WTC11 (cell line): ENCODE results near the gene SLC49A3. TPM values are rescaled to one million over a fixed set of nuclear protein-coding genes. Genes with fewer than 3 reads are reported as not detected.
A peak's percentile ranks its signal among the peaks of the same experiment; 100 is the strongest.

ENCODE experiments used
- ATAC-seq: fragments of 200-7000 bp; cut with Tn5 transposase; 2 replicates; pipeline ENCODE4 v1.10.0; 2021; ENCODE audit warnings: mild to moderate bottlenecking, moderate library complexity
- CTCF ChIA-PET: fragments of 300-600 bp; sonication (Branson Sonifier 250); formaldehyde crosslinking; loops from one replicate; lab custom pipeline; 2021; ENCODE audit warnings: antibody characterized with exemption; lab: Charles Lee
- POLR2A ChIA-PET: fragments of 350-600 bp; sonication (Branson Sonifier 250); formaldehyde crosslinking; loops from one replicate; lab custom pipeline; 2021; ENCODE audit warnings: antibody characterized with exemption; lab: Charles Lee
- DNase-seq: peaks from one replicate; pipeline ENCODE4 v3.0.0; 2021; ENCODE audit warnings: low spot score
- H3K27ac Mint-ChIP-seq: 2 replicates; pipeline ENCODE4 v1.8.0; 2021; ENCODE audit warnings: mixed read lengths
- H3K27me3 Mint-ChIP-seq: 2 replicates; pipeline ENCODE4 v1.8.0; 2021; ENCODE audit warnings: low read depth, mild to moderate bottlenecking, moderate library complexity, mixed read lengths
- H3K36me3 Mint-ChIP-seq: 2 replicates; pipeline ENCODE4 v1.8.0; 2021; ENCODE audit warnings: mixed read lengths
- H3K4me1 Mint-ChIP-seq: 2 replicates; pipeline ENCODE4 v1.8.0; 2022; ENCODE audit warnings: mixed read lengths
- H3K4me3 Mint-ChIP-seq: 2 replicates; pipeline ENCODE4 v1.8.0; 2021; ENCODE audit warnings: mild to moderate bottlenecking, moderate library complexity, mixed read lengths
- H3K9me3 Mint-ChIP-seq: 2 replicates; pipeline ENCODE4 v1.8.0; 2021; ENCODE audit warnings: mixed read lengths
- CREB1 ChIP-seq: sonication (generic); formaldehyde crosslinking; IDR thresholded peaks from 2 replicates; pipeline ENCODE4 v1.8.0; 2023; ENCODE audit warnings: mild to moderate bottlenecking, missing genetic modification reagents
- E2F1 ChIP-seq: sonication (generic); formaldehyde crosslinking; IDR thresholded peaks from 2 replicates; pipeline ENCODE4 v1.8.0; 2022; ENCODE audit warnings: mild to moderate bottlenecking, missing genetic modification reagents
- FOXJ3 ChIP-seq: sonication (generic); formaldehyde crosslinking; IDR thresholded peaks from 2 replicates; pipeline ENCODE4 v1.9.0; 2021; ENCODE audit warnings: missing genetic modification reagents, mild to moderate bottlenecking, borderline replicate concordance
- FOXP1 ChIP-seq: sonication (generic); formaldehyde crosslinking; IDR thresholded peaks from 2 replicates; pipeline ENCODE4 v1.8.0; 2022; ENCODE audit warnings: missing genetic modification reagents, mild to moderate bottlenecking, moderate library complexity, borderline replicate concordance
- GRHL2 ChIP-seq: fragments of 250-450 bp; sonication (Bioruptor Pico); IDR thresholded peaks from 2 replicates; pipeline ENCODE4 v1.8.0; 2022; ENCODE audit warnings: mild to moderate bottlenecking, moderate library complexity; ENCODE audit not compliant: insufficient replicate concordance, severe bottlenecking
- HMGA2 ChIP-seq: fragments of 250-450 bp; sonication (Bioruptor Pico); IDR thresholded peaks from 2 replicates; pipeline ENCODE4 v1.4.0; 2021; ENCODE audit warnings: mild to moderate bottlenecking, moderate library complexity
- HMGXB4 ChIP-seq: sonication (generic); formaldehyde crosslinking; IDR thresholded peaks from 2 replicates; pipeline ENCODE4 v1.8.1; 2023; ENCODE audit warnings: mild to moderate bottlenecking, moderate library complexity, missing genetic modification reagents
- JAZF1 ChIP-seq: fragments of 250-450 bp; sonication (Bioruptor Pico); IDR thresholded peaks from 2 replicates; pipeline ENCODE4 v1.9.0; 2021; ENCODE audit warnings: moderate library complexity, mild to moderate bottlenecking, inconsistent platforms
- NFE2L1 ChIP-seq: sonication (generic); formaldehyde crosslinking; IDR thresholded peaks from 2 replicates; pipeline ENCODE4 v1.8.1; 2023; ENCODE audit warnings: missing genetic modification reagents
- NFYB ChIP-seq: sonication (generic); formaldehyde crosslinking; conservative IDR thresholded peaks from 2 replicates; pipeline ENCODE4 v1.8.0; 2022; ENCODE audit warnings: low read depth, missing genetic modification reagents
- NR1H2 ChIP-seq: sonication (generic); formaldehyde crosslinking; IDR thresholded peaks from 2 replicates; pipeline ENCODE4 v1.9.0; 2021; ENCODE audit warnings: mild to moderate bottlenecking, moderate library complexity, missing genetic modification reagents
- SMAD3 ChIP-seq: sonication (generic); formaldehyde crosslinking; IDR thresholded peaks from 2 replicates; pipeline ENCODE4 v1.8.0; 2022; ENCODE audit warnings: missing genetic modification reagents, mild to moderate bottlenecking, borderline replicate concordance
- SP1 ChIP-seq: sonication (generic); formaldehyde crosslinking; conservative IDR thresholded peaks from 2 replicates; pipeline ENCODE4 v1.8.1; 2022; ENCODE audit warnings: missing genetic modification reagents
- TEAD1 ChIP-seq: sonication (generic); formaldehyde crosslinking; IDR thresholded peaks from 2 replicates; pipeline ENCODE4 v1.8.0; 2022; ENCODE audit warnings: mild to moderate bottlenecking, missing genetic modification reagents
- TP53 ChIP-seq: sonication (generic); formaldehyde crosslinking; IDR thresholded peaks from 2 replicates; pipeline ENCODE4 v1.8.1; 2023; ENCODE audit warnings: mild to moderate bottlenecking, missing genetic modification reagents
- ZNF263 ChIP-seq: sonication (generic); formaldehyde crosslinking; IDR thresholded peaks from 2 replicates; pipeline ENCODE4 v1.8.1; 2022; ENCODE audit warnings: low read depth, mild to moderate bottlenecking, moderate library complexity, missing genetic modification reagents
- ZNF281 ChIP-seq: sonication (generic); formaldehyde crosslinking; IDR thresholded peaks from 2 replicates; pipeline ENCODE4 v1.8.0; 2023; ENCODE audit warnings: mild to moderate bottlenecking, missing genetic modification reagents
- ZNF317 ChIP-seq: sonication (generic); formaldehyde crosslinking; IDR thresholded peaks from 2 replicates; pipeline ENCODE4 v1.8.1; 2023; ENCODE audit warnings: low read depth, mild to moderate bottlenecking, moderate library complexity, missing genetic modification reagents, borderline replicate concordance
- ZNF396 ChIP-seq: fragments of 250-450 bp; sonication (Bioruptor Pico); IDR thresholded peaks from 2 replicates; pipeline ENCODE4 v1.8.0; 2021; ENCODE audit warnings: mild to moderate bottlenecking, moderate library complexity, borderline replicate concordance
- ZNF671 ChIP-seq: fragments of 250-450 bp; sonication (Bioruptor Pico); IDR thresholded peaks from 2 replicates; pipeline ENCODE4 v1.8.0; 2021; ENCODE audit warnings: mild to moderate bottlenecking
- total RNA-seq: library from RNA; stranded (reverse); gene quantifications from 3 replicates; pipeline ENCODE4 v1.2.3, GENCODE V29; 2021
- TF ChIP-seq, protein P1 (sequence below): fragments of 250-450 bp; sonication (Bioruptor Pico); IDR thresholded peaks from 2 replicates; pipeline ENCODE4 v1.9.0; 2021; ENCODE audit warnings: mild to moderate bottlenecking
- TF ChIP-seq, protein P2 (sequence below): sonication (generic); formaldehyde crosslinking; IDR thresholded peaks from 2 replicates; pipeline ENCODE4 v1.8.0; 2022; ENCODE audit warnings: mild to moderate bottlenecking, missing genetic modification reagents

Gene SLC49A3
- total RNA-seq, 1 experiment from 2014 or later: 5.8 TPM

GRCh38 chr4:663438-664428 is 25.2 kb downstream of the SLC49A3 start (continued):
- TF ChIP-seq, protein P1, sequence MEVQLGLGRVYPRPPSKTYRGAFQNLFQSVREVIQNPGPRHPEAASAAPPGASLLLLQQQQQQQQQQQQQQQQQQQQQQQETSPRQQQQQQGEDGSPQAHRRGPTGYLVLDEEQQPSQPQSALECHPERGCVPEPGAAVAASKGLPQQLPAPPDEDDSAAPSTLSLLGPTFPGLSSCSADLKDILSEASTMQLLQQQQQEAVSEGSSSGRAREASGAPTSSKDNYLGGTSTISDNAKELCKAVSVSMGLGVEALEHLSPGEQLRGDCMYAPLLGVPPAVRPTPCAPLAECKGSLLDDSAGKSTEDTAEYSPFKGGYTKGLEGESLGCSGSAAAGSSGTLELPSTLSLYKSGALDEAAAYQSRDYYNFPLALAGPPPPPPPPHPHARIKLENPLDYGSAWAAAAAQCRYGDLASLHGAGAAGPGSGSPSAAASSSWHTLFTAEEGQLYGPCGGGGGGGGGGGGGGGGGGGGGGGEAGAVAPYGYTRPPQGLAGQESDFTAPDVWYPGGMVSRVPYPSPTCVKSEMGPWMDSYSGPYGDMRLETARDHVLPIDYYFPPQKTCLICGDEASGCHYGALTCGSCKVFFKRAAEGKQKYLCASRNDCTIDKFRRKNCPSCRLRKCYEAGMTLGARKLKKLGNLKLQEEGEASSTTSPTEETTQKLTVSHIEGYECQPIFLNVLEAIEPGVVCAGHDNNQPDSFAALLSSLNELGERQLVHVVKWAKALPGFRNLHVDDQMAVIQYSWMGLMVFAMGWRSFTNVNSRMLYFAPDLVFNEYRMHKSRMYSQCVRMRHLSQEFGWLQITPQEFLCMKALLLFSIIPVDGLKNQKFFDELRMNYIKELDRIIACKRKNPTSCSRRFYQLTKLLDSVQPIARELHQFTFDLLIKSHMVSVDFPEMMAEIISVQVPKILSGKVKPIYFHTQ (CRISPR knock-in tag): no peak
- TF ChIP-seq TEAD1 (CRISPR knock-in tag) (peak; percentile 66; the same call in 1 of the 2 replicates), NFYB (no peak), ZNF396 (no peak), TP53 (CRISPR knock-in tag) (no peak), SMAD3 (CRISPR knock-in tag) (no peak), CREB1 (CRISPR knock-in tag) (no peak), ZNF281 (CRISPR knock-in tag) (no peak), GRHL2 (CRISPR knock-in tag) (no peak)

DNA sequence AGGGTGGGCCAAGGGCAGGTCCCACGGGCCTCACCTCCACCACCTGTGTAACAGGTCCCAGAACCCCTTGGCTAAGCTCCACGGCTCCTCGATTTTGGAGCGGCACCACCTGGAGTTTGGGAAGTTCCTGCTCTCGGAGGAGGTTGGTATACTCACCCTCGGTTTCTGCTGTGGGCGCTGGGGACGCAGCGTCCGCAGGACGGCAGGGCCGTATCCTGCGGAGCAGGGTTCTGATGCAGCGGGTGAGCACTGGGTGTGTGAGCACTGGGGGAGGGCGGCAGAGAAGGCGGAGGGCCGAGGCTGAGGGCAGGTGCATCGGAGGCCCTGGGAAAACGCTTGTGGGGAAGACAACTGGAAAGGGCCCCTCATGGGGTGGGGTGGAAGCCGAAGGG is 25.9 kb downstream of the SLC49A3 start:
- H3K9me3 Mint-ChIP-seq: peaks cover 9% of the 10 kb centered on the region; the same call in 1 of the 2 replicates
- H3K4me3 Mint-ChIP-seq: peak overlapping the region; percentile 67
- peaks cover 4% of the 10 kb centered on the region for H3K36me3 Mint-ChIP-seq
- DNase-seq (no peak), ATAC-seq (no peak; the same call in 1 of the 2 replicates)
- ChIA-PET POLR2A (interaction anchor here (0.6 to 0.7 kb wide), 3 partner anchors 10 to 52 kb away, joined by 3 read pairs; no protein-coding TSS in a partner anchor), CTCF (interaction anchor here (1.6 to 2.6 kb wide), 3 partner anchors 11 to 60 kb away, joined by 12 to 17 read pairs (median 13); partner anchors contain the start of genes ATP5ME and MYL5)
- peaks cover 3% of the 10 kb centered on the region for H3K4me1 Mint-ChIP-seq
- no peak overlapping the region for H3K27ac Mint-ChIP-seq
- no peaks in the 10 kb centered on the region; the same call in 1 of the 2 replicates for H3K27me3 Mint-ChIP-seq
- TF ChIP-seq HMGA2 (no peak), SP1 (CRISPR knock-in tag) (no peak), JAZF1 (CRISPR knock-in tag) (no peak), ZNF263 (CRISPR knock-in tag) (no peak), ZNF671 (CRISPR knock-in tag) (no peak), FOXP1 (CRISPR knock-in tag) (no peak), NFE2L1 (CRISPR knock-in tag) (no peak), NR1H2 (CRISPR knock-in tag) (no peak), ZNF317 (no peak), ZNF281 (CRISPR knock-in tag) (no peak), E2F1 (CRISPR knock-in tag) (no peak), HMGXB4 (no peak), FOXJ3 (CRISPR knock-in tag) (no peak)
- TF ChIP-seq, protein P2, sequence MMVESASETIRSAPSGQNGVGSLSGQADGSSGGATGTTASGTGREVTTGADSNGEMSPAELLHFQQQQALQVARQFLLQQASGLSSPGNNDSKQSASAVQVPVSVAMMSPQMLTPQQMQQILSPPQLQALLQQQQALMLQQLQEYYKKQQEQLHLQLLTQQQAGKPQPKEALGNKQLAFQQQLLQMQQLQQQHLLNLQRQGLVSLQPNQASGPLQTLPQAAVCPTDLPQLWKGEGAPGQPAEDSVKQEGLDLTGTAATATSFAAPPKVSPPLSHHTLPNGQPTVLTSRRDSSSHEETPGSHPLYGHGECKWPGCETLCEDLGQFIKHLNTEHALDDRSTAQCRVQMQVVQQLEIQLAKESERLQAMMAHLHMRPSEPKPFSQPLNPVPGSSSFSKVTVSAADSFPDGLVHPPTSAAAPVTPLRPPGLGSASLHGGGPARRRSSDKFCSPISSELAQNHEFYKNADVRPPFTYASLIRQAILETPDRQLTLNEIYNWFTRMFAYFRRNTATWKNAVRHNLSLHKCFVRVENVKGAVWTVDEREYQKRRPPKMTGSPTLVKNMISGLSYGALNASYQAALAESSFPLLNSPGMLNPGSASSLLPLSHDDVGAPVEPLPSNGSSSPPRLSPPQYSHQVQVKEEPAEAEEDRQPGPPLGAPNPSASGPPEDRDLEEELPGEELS (CRISPR knock-in tag): no peak
